H9 (cell line): ENCODE results near the gene IL12B. TPM values are rescaled to one million over a fixed set of nuclear protein-coding genes. Genes with fewer than 3 reads are reported as not detected.

Experiments used
- DNase-seq: peaks from one replicate; pipeline ENCODE4 v3.0.0-alpha.2; 2017
- H2AFZ ChIP-seq: one replicate; pipeline ENCODE4 v1.6.1; 2013; ENCODE audit warnings: mild to moderate bottlenecking, low read length, control low read depth, moderate library complexity
- H2AK5ac ChIP-seq: 2 replicates; pipeline ENCODE4 v1.6.1; 2013; ENCODE audit warnings: low read length, control low read depth, mixed read lengths; ENCODE audit not compliant: insufficient read length
- H2BK120ac ChIP-seq: one replicate; pipeline ENCODE4 v1.6.1; 2013; ENCODE audit warnings: low read depth, mild to moderate bottlenecking, low read length, control low read depth, inconsistent platforms; ENCODE audit not compliant: poor library complexity, severe bottlenecking
- H2BK12ac ChIP-seq: 2 replicates; pipeline ENCODE4 v1.6.1; 2013; ENCODE audit warnings: low read length, control low read depth, mixed read lengths, low read depth; ENCODE audit not compliant: insufficient read length
- H2BK15ac ChIP-seq: 2 replicates; pipeline ENCODE4 v1.6.1; 2013; ENCODE audit warnings: low read depth, low read length, control low read depth
- H2BK20ac ChIP-seq: one replicate; pipeline ENCODE4 v1.6.1; 2013; ENCODE audit warnings: low read depth, mild to moderate bottlenecking, low read length, control low read depth, inconsistent platforms; ENCODE audit not compliant: poor library complexity, severe bottlenecking
- H2BK5ac ChIP-seq: 2 replicates; pipeline ENCODE4 v1.6.1; 2013; ENCODE audit warnings: low read length, control low read depth, mixed read lengths; ENCODE audit not compliant: insufficient read length
- H3K14ac ChIP-seq: 2 replicates; pipeline ENCODE4 v1.6.1; 2013; ENCODE audit warnings: low read length, control low read depth; ENCODE audit not compliant: insufficient read depth
- H3K18ac ChIP-seq: 2 replicates; pipeline ENCODE4 v1.6.1; 2013; ENCODE audit warnings: low read depth, mild to moderate bottlenecking, mixed read lengths, low read length, control low read depth; ENCODE audit not compliant: insufficient read length
- H3K23ac ChIP-seq: 2 replicates; pipeline ENCODE4 v1.6.1; 2013; ENCODE audit warnings: low read length, control low read depth, mixed read lengths, low read depth; ENCODE audit not compliant: insufficient read length
- H3K23me2 ChIP-seq: 2 replicates; pipeline ENCODE4 v1.6.1; 2013; ENCODE audit warnings: low read depth, mild to moderate bottlenecking, mixed read lengths, low read length, control low read depth; ENCODE audit not compliant: insufficient read length, poor library complexity, severe bottlenecking
- H3K27ac ChIP-seq: 2 replicates; pipeline ENCODE4 v1.5.1; 2013; ENCODE audit warnings: low read length, control low read depth, mixed read lengths, low read depth; ENCODE audit not compliant: insufficient read length
- H3K27me3 ChIP-seq: 2 replicates; pipeline ENCODE4 v1.6.1; 2013; ENCODE audit warnings: low read length, control low read depth, inconsistent platforms; ENCODE audit not compliant: insufficient read depth
- H3K4ac ChIP-seq: 2 replicates; pipeline ENCODE4 v1.6.1; 2013; ENCODE audit warnings: low read depth, mild to moderate bottlenecking, control low read depth, inconsistent platforms, low read length, moderate library complexity
- H3K4me1 ChIP-seq: 2 replicates; pipeline ENCODE4 v1.6.1; 2013; ENCODE audit warnings: low read length, control low read depth, inconsistent platforms; ENCODE audit not compliant: insufficient read depth
- H3K4me2 ChIP-seq: 2 replicates; pipeline ENCODE4 v1.6.1; 2013; ENCODE audit warnings: low read length, control low read depth, mixed read lengths; ENCODE audit not compliant: insufficient read length, insufficient read depth
- H3K56ac ChIP-seq: 2 replicates; pipeline ENCODE4 v1.6.1; 2013; ENCODE audit warnings: low read depth, mild to moderate bottlenecking, mixed read lengths, low read length, control low read depth; ENCODE audit not compliant: insufficient read length
- H3K79me1 ChIP-seq: 2 replicates; pipeline ENCODE4 v1.6.1; 2013; ENCODE audit warnings: low read depth, mild to moderate bottlenecking, moderate library complexity, low read length, control low read depth, inconsistent platforms; ENCODE audit not compliant: insufficient read depth, poor library complexity, severe bottlenecking
- H3K79me2 ChIP-seq: 2 replicates; pipeline ENCODE4 v1.6.1; 2013; ENCODE audit warnings: low read length, control low read depth, inconsistent platforms; ENCODE audit not compliant: insufficient read depth
- H3K9ac ChIP-seq: 2 replicates; pipeline ENCODE4 v1.6.1; 2013; ENCODE audit warnings: low read length, control low read depth, mixed read lengths; ENCODE audit not compliant: insufficient read length; ENCODE audit errors: extremely low read depth
- H3K9me3 ChIP-seq: one replicate; pipeline ENCODE4 v1.6.1; 2013; ENCODE audit warnings: low read depth, low read length, inconsistent platforms; ENCODE audit not compliant: control insufficient read depth
- H3T11ph ChIP-seq: one replicate; pipeline ENCODE4 v1.6.1; 2013; ENCODE audit warnings: mild to moderate bottlenecking, low read length, control low read depth, inconsistent platforms
- H4K20me1 ChIP-seq: one replicate; pipeline ENCODE4 v1.6.1; 2013; ENCODE audit not compliant: control insufficient read depth, insufficient read length, insufficient read depth
- H4K5ac ChIP-seq: 2 replicates; pipeline ENCODE4 v1.6.1; 2013; ENCODE audit warnings: low read depth, mild to moderate bottlenecking, mixed read lengths, low read length, control low read depth; ENCODE audit not compliant: insufficient read length
- H4K8ac ChIP-seq: replicated peaks from 2 replicates; pipeline ENCODE4 v1.6.1; 2013; ENCODE audit warnings: low read length, control low read depth, mixed read lengths, low read depth; ENCODE audit not compliant: insufficient read length
- H4K91ac ChIP-seq: 2 replicates; pipeline ENCODE4 v1.6.1; 2013; ENCODE audit warnings: low read depth, mild to moderate bottlenecking, moderate library complexity, mixed read lengths, low read length, control low read depth; ENCODE audit not compliant: insufficient read length
- H3K27ac Mint-ChIP-seq, 3 experiments: 2 replicates in 2 of 3; 3 replicates in 1 of 3; pipeline ENCODE4 v1.8.0; 2020 to 2021; ENCODE audit warnings: mixed read lengths in 3 of 3, mild to moderate bottlenecking in 1 of 3, moderate library complexity in 1 of 3
- H3K27me3 Mint-ChIP-seq: 2 replicates; pipeline ENCODE4 v1.8.0; 2021; ENCODE audit warnings: low read depth, mild to moderate bottlenecking, moderate library complexity, mixed read lengths
- H3K36me3 Mint-ChIP-seq, 3 experiments: 2 replicates in 2 of 3; 3 replicates in 1 of 3; pipeline ENCODE4 v1.8.0; 2020 to 2021; ENCODE audit warnings: low read depth in 3 of 3, mixed read lengths in 3 of 3; ENCODE audit not compliant: insufficient read depth in 1 of 3
- H3K4me1 Mint-ChIP-seq, 2 experiments: 2 replicates each; pipeline ENCODE4 v1.8.0; 2020; ENCODE audit warnings: mixed read lengths in 2 of 2
- H3K4me3 Mint-ChIP-seq, 2 experiments: 2 replicates in 1 of 2; 3 replicates in 1 of 2; pipeline ENCODE4 v1.8.0; 2020 to 2021; ENCODE audit warnings: mild to moderate bottlenecking in 2 of 2, mixed read lengths in 2 of 2, moderate library complexity in 1 of 2
- H3K9me3 Mint-ChIP-seq, 2 experiments: 2 replicates in 1 of 2; 3 replicates in 1 of 2; pipeline ENCODE4 v1.8.0; 2020; ENCODE audit warnings: mild to moderate bottlenecking in 2 of 2, mixed read lengths in 2 of 2, moderate library complexity in 1 of 2
- WGBS: extraction: QIAGEN DNeasy Blood & Tissue Kit; methylation state at CpG from one replicate; pipeline ENCODE4 v1.1.7; 2013; ENCODE audit warnings: missing lambda C conversion rate, low lambda C conversion rate, mixed read lengths; ENCODE audit not compliant: insufficient read length; ENCODE audit errors: extremely low coverage; 5-methylcytosine and 5-hydroxymethylcytosine counted together
- total RNA-seq: library from RNA; stranded (reverse); gene quantifications from 2 replicates; pipeline ENCODE4 v1.2.1, GENCODE V29; 2021
- TF ChIP-seq, protein P1 (sequence below): fragments of 200-600 bp; sonication (generic); conservative IDR thresholded peaks from 3 replicates; pipeline ENCODE4 v1.8.0; 2021; ENCODE audit warnings: antibody characterized with exemption, mild to moderate bottlenecking

The IL12B gene
- total RNA-seq, 1 experiment from 2014 or later, result not detected

DNA sequence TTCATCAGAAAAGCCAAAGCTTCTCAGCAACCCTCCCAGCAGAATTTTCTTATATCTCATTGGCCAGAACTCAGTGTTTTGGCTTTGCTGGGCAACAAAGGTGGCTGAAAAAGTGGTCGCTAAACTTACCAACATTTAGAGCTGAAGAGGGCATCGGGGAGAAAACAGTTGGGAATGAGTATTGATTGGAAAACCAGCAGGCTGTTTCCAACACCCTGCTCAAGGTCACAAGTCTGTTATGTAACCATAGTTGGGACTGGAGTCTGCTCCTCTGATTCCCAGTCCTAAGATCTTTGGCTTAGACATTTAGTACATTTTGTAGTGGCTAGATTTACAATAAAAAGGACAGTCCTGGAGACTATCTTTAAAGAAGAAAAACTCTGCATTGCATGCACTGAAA, 17.1 kb downstream of the IL12B start:
- no peak overlapping the region for H3K4me3 Mint-ChIP-seq
- Histone ChIP-seq H2AK5ac (no peak overlapping the region), H3K4me2 (no peak overlapping the region), H3K9me3 (no peaks in the 10 kb centered on the region), H2BK120ac (no peak overlapping the region), H3K56ac (no peak overlapping the region), H3T11ph (no peak overlapping the region), H3K4me1 (no peaks in the 10 kb centered on the region), H2BK5ac (no peak overlapping the region), H2AFZ (no peak overlapping the region), H3K27me3 (no peaks in the 10 kb centered on the region; the same call in 1 of the 2 replicates), H3K79me2 (no peaks in the 10 kb centered on the region), H4K20me1 (no peaks in the 10 kb centered on the region), H4K91ac (no peak overlapping the region), H2BK12ac (no peak overlapping the region), H3K14ac (no peak overlapping the region), H4K5ac (no peak overlapping the region), H4K8ac (no peak overlapping the region), H3K79me1 (no peaks in the 10 kb centered on the region), H3K27ac (no peak overlapping the region), H3K23me2 (no peaks in the 10 kb centered on the region), H2BK15ac (no peak overlapping the region), H3K18ac (no peak overlapping the region), H2BK20ac (no peak overlapping the region), H3K23ac (no peak overlapping the region), H3K9ac (no peak overlapping the region), H3K4ac (no peak overlapping the region)
- no peaks in the 10 kb centered on the region for H3K36me3 Mint-ChIP-seq
- H3K27ac Mint-ChIP-seq, result no peak overlapping the region
- TF ChIP-seq, protein P1, sequence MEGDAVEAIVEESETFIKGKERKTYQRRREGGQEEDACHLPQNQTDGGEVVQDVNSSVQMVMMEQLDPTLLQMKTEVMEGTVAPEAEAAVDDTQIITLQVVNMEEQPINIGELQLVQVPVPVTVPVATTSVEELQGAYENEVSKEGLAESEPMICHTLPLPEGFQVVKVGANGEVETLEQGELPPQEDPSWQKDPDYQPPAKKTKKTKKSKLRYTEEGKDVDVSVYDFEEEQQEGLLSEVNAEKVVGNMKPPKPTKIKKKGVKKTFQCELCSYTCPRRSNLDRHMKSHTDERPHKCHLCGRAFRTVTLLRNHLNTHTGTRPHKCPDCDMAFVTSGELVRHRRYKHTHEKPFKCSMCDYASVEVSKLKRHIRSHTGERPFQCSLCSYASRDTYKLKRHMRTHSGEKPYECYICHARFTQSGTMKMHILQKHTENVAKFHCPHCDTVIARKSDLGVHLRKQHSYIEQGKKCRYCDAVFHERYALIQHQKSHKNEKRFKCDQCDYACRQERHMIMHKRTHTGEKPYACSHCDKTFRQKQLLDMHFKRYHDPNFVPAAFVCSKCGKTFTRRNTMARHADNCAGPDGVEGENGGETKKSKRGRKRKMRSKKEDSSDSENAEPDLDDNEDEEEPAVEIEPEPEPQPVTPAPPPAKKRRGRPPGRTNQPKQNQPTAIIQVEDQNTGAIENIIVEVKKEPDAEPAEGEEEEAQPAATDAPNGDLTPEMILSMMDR, result no peak
- peaks cover 11 to 18% of the 10 kb centered on the region in 2 experiments for H3K4me1 Mint-ChIP-seq
- DNase-seq, result no peak
- no CpG with 5 or more reads among the region's 2 CpGs for whole genome bisulfite sequencing
- no peaks in the 10 kb centered on the region for H3K9me3 Mint-ChIP-seq
- peaks cover 45% of the 10 kb centered on the region for H3K27me3 Mint-ChIP-seq
